Measurements from ENCODE around the gene RAB40B.

RAB40B gene

GRCh38 chr17:82677353-82677925, 21.1 kb downstream of the RAB40B start:
- no peak for TF ChIP-seq NFIC (IDR thresholded peaks at IDR 0.05)
- no peak for TF ChIP-seq RAD21 (IDR thresholded peaks at IDR 0.05; ENCODE audit: low read depth)
- TF ChIP-seq, protein P1, sequence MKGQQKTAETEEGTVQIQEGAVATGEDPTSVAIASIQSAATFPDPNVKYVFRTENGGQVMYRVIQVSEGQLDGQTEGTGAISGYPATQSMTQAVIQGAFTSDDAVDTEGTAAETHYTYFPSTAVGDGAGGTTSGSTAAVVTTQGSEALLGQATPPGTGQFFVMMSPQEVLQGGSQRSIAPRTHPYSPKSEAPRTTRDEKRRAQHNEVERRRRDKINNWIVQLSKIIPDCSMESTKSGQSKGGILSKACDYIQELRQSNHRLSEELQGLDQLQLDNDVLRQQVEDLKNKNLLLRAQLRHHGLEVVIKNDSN (IDR thresholded peaks at IDR 0.05), result no peak
- TF ChIP-seq CREB1 (IDR thresholded peaks at IDR 0.05; ENCODE audit: low read depth), result no peak
- TF ChIP-seq EP300 (IDR thresholded peaks at IDR 0.05; ENCODE audit: borderline replicate concordance), result no peak
- no peak for TF ChIP-seq ZBTB7A (IDR thresholded peaks at IDR 0.05; ENCODE audit: low read depth)
- TF ChIP-seq, protein P2, sequence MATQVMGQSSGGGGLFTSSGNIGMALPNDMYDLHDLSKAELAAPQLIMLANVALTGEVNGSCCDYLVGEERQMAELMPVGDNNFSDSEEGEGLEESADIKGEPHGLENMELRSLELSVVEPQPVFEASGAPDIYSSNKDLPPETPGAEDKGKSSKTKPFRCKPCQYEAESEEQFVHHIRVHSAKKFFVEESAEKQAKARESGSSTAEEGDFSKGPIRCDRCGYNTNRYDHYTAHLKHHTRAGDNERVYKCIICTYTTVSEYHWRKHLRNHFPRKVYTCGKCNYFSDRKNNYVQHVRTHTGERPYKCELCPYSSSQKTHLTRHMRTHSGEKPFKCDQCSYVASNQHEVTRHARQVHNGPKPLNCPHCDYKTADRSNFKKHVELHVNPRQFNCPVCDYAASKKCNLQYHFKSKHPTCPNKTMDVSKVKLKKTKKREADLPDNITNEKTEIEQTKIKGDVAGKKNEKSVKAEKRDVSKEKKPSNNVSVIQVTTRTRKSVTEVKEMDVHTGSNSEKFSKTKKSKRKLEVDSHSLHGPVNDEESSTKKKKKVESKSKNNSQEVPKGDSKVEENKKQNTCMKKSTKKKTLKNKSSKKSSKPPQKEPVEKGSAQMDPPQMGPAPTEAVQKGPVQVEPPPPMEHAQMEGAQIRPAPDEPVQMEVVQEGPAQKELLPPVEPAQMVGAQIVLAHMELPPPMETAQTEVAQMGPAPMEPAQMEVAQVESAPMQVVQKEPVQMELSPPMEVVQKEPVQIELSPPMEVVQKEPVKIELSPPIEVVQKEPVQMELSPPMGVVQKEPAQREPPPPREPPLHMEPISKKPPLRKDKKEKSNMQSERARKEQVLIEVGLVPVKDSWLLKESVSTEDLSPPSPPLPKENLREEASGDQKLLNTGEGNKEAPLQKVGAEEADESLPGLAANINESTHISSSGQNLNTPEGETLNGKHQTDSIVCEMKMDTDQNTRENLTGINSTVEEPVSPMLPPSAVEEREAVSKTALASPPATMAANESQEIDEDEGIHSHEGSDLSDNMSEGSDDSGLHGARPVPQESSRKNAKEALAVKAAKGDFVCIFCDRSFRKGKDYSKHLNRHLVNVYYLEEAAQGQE (IDR thresholded peaks at IDR 0.05; ENCODE audit: low read depth), result no peak
- TF ChIP-seq FOXM1 (IDR thresholded peaks at IDR 0.05; ENCODE audit: borderline replicate concordance, low read depth), result no peak

GRCh38 chr17:82675476-82676245, 22.8 kb downstream of the RAB40B start:
- TF ChIP-seq TEAD4 (IDR thresholded peaks at IDR 0.05), result no peak
- no peak for TF ChIP-seq YY1 (IDR thresholded peaks at IDR 0.05; ENCODE audit: low read depth)
- no peak for TF ChIP-seq CEBPB (IDR thresholded peaks at IDR 0.05)
- no peak for TF ChIP-seq EP300 (IDR thresholded peaks at IDR 0.05; ENCODE audit: borderline replicate concordance)
- no peak for TF ChIP-seq ZBTB7A (IDR thresholded peaks at IDR 0.05; ENCODE audit: low read depth)
- no peak for TF ChIP-seq FOXM1 (IDR thresholded peaks at IDR 0.05; ENCODE audit: borderline replicate concordance, low read depth)
- TF ChIP-seq, protein P2 (IDR thresholded peaks at IDR 0.05; ENCODE audit: low read depth), result no peak
- TF ChIP-seq EGR1 (IDR thresholded peaks at IDR 0.05), result no peak
- TF ChIP-seq, protein P3, sequence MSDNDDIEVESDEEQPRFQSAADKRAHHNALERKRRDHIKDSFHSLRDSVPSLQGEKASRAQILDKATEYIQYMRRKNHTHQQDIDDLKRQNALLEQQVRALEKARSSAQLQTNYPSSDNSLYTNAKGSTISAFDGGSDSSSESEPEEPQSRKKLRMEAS (IDR thresholded peaks at IDR 0.05), result no peak
- no peak for TF ChIP-seq CREB1 (IDR thresholded peaks at IDR 0.05; ENCODE audit: low read depth)
- no peak for TF ChIP-seq RAD21 (IDR thresholded peaks at IDR 0.05; ENCODE audit: low read depth)
- no peak for TF ChIP-seq NFIC (IDR thresholded peaks at IDR 0.05)

- no peak for TF ChIP-seq EGR1 (IDR thresholded peaks at IDR 0.05)
- no peak for TF ChIP-seq CEBPB (IDR thresholded peaks at IDR 0.05)
- no peak for TF ChIP-seq ZBTB7A (IDR thresholded peaks at IDR 0.05; ENCODE audit: low read depth)
- no peak for TF ChIP-seq EP300 (IDR thresholded peaks at IDR 0.05; ENCODE audit: borderline replicate concordance)
- no peak for TF ChIP-seq NFIC (IDR thresholded peaks at IDR 0.05)
- no peak for TF ChIP-seq TEAD4 (IDR thresholded peaks at IDR 0.05)
- no peak for TF ChIP-seq YY1 (IDR thresholded peaks at IDR 0.05; ENCODE audit: low read depth)
- TF ChIP-seq, protein P2 (IDR thresholded peaks at IDR 0.05; ENCODE audit: low read depth), result no peak
- no peak for TF ChIP-seq FOXM1 (IDR thresholded peaks at IDR 0.05; ENCODE audit: borderline replicate concordance, low read depth)
- no peak for TF ChIP-seq TAF1 (IDR thresholded peaks at IDR 0.05; ENCODE audit: low read depth)
- TF ChIP-seq TCF12 (IDR thresholded peaks at IDR 0.05; ENCODE audit: low read depth), result no peak
Measured at GRCh38 chr17:82674656-82675475, 23.6 kb downstream of the RAB40B start.

GRCh38 chr17:82670661-82671450, 27.6 kb downstream of the RAB40B start:
- no peak for TF ChIP-seq TAF1 (IDR thresholded peaks at IDR 0.05; ENCODE audit: low read depth)
- TF ChIP-seq FOXM1 (IDR thresholded peaks at IDR 0.05; ENCODE audit: borderline replicate concordance, low read depth), result no peak
- TF ChIP-seq EP300 (IDR thresholded peaks at IDR 0.05; ENCODE audit: borderline replicate concordance), result no peak
- TF ChIP-seq, protein P2 (IDR thresholded peaks at IDR 0.05; ENCODE audit: low read depth), result no peak
- TF ChIP-seq EGR1 (IDR thresholded peaks at IDR 0.05), result no peak
- TF ChIP-seq YY1 (IDR thresholded peaks at IDR 0.05; ENCODE audit: low read depth), result no peak
- no peak for TF ChIP-seq CREB1 (IDR thresholded peaks at IDR 0.05; ENCODE audit: low read depth)
- TF ChIP-seq, protein P3 (IDR thresholded peaks at IDR 0.05), result no peak
- no peak for TF ChIP-seq TEAD4 (IDR thresholded peaks at IDR 0.05)
- TF ChIP-seq ZBTB7A (IDR thresholded peaks at IDR 0.05; ENCODE audit: low read depth), result no peak
- TF ChIP-seq NFIC (IDR thresholded peaks at IDR 0.05), result no peak
- TF ChIP-seq, protein P1 (IDR thresholded peaks at IDR 0.05), result no peak
- no peak for TF ChIP-seq CEBPB (IDR thresholded peaks at IDR 0.05)
- TF ChIP-seq RAD21 (IDR thresholded peaks at IDR 0.05; ENCODE audit: low read depth), result no peak
- no peak for TF ChIP-seq TCF12 (IDR thresholded peaks at IDR 0.05; ENCODE audit: low read depth)

Data from Ishikawa (cell line).